Epithelial cell of prostate (primary cell): ENCODE results near the gene YTHDF1.

Source experiments
- DNase-seq: peaks from one replicate; pipeline ENCODE4 v3.0.0-alpha.2; 2011; ENCODE audit warnings: low read depth, low spot score
- H3K27ac ChIP-seq: fragments of 450-650 bp; 2 replicates; pipeline ENCODE4 v1.5.1; 2017; ENCODE audit warnings: mild to moderate bottlenecking

Gene YTHDF1

DNA sequence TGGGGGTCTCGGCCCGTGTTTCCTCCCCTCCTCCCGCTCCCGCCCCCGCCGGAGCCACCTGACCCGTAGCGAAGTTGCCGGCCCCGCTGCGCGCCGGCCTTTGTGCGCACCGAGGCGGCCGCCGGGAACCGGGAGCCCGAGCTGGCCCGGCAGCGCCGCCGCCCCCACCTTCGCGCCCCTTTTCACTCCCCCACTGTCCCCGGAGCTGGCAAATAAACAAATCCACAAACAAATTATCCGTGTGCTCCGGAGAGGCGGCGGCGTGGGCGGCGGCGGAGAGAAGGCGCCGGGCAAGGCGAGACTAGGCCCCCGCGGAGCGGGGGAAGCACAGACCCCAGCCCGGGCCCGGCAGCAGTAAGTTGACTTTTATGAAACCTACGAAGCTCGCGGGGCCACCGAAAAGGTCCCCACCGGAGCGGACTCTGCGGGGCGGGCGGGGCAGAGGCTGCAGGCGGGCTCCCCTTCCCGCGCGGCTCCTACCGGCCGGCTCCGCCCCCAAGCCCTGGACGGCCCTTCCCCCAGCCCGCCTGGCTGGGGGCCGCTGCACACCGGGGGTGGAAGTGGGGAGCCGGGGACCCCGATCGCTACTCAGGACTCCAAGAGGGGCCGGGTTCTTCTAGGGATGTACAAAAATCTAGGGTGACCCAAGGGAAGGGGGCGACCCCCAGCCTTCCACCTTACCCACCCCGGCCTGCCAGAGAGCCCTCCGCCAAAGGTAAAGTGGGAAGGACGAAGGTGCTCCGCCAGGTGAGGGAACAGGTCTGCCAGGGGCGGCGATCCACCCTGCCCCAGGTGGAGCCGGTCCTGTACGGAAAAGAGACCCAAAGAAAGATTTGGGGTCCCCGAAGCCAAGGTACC lies 40.7 kb downstream of the YTHDF1 start:
- H3K27ac ChIP-seq, result no peak overlapping the region
- no peak for DNase-seq

DNA sequence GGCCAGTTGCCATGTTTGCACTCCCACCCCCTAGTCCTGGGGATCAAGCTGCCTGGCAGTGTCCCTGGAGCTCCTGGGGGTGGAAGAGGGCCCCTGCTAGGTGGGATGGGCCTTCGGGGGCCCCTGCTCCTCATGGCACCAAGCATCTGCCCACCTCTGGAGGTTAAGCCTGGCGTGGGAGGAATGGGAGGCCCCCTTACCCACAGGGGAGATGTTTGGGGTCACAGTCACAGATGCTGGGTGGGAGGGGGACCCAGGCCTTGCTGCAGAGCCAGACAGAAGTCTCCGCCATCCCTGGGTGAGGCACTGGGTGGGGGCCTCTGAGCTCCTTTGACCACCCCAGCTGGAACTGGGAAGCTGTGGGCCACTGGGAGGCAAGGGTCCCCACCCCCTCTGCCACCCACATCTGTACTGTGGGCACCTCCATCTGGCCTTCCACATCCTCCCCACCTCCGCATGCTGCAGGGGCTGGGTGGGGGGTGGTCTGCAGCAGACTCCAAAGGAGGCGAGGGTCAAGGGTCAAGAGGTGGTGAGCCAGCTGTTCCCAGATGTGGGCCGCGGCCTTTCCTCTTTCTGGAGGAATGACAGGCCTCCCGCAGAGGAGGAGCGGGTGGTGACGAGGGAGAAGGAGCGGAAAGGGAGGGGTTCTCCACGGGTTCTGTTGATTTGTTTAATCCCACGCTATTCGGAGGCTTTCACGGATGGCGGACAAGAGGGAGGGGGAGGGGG lies 41.5 kb downstream of the YTHDF1 start:
- H3K27ac ChIP-seq, result no peak overlapping the region
- no peak for DNase-seq

DNA sequence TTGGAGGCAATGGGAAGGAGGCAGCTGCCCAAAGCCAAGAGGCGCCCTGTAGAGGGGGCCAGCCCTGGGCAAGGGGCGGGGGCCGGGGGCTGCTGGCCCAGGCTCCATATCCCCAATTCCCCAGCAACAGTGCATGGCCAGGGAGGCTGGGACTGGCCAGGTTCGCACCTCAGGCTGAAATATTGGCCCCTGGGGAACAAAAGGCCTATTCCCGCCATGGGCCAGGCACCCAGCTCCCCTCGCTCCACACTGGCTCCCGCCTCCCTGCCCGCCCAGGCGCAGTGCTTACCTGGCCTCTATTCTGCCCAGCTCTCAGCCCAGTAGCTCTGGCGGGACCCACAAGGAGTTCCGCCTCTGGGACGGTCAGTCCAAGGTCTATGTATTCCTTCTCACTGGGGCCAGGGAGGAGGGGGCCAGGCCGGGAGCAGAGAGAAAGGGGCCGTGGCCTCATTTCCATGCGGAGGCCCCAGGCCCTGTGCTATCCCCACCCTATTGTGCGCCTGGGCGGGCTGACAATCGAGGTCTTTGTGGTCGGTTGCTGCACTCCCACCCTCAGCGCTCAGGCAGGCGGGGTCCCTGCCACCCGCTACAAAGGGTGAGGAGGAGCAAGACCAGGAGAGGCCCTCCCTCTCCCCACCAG lies 42.3 kb downstream of the YTHDF1 start:
- no peak for DNase-seq
- no peak overlapping the region for H3K27ac ChIP-seq

DNA sequence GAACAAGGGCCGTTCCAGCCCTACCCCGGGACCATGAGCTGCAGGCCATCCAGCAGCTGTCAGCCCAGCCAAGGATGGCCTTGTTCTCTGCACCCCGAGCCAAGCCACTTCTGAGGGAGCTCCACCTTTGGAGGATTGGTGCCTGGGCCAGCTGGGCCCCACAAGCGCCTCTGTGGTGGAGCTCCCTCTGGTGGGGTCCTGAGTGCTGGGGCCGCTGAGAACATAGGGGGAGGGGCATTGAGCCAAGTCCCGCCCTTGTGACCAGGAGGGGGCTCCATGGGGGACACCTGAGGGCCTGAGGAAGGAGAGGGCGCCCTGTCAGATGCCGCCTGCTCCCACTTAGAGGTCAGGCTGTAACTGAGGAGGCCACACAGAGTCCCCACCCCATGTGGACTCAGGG lies 43.2 kb downstream of the YTHDF1 start:
- DNase-seq, result no peak
- H3K27ac ChIP-seq, result no peak overlapping the region

DNA sequence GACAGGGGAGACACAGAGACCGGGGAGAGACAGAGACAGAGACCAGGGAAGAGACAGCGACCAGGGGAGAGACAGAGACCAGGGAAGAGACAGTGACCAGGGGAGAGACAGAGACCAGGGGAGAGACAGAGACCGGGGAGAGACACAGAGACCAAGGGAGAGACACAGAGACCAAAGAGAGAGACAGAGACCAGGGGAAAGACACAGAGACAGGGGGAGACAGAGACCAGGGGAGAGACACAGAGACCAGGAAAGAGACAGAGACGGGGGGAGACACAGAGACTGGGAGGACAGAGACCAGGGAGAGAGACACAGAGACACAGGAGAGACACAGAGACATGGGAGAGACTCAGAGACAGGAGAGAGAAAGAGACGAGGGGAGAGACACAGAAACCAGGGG lies 43.9 kb downstream of the YTHDF1 start:
- H3K27ac ChIP-seq, result no peak overlapping the region
- no peak for DNase-seq

DNA sequence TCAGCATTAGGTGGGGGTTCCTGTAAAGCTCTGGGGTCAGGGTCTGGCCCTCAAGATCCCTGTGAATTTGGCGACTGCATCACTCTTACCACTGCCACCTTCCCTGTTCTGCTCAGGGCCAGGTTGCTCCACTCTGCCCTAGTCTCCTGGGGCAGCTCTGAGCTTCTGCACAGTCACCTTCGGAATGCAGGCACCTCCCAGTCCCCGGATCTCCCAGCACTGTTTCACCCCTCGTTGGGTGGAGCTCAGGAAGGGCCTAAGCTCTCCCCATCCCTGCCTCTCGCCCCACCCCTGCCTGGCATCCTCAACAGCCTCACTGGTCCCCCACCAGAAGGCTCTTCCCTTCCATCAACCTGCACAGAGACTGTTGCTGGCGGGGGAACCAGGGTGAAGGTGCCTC lies 46.2 kb downstream of the YTHDF1 start:
- DNase-seq, result no peak
- H3K27ac ChIP-seq, result no peak overlapping the region

DNA sequence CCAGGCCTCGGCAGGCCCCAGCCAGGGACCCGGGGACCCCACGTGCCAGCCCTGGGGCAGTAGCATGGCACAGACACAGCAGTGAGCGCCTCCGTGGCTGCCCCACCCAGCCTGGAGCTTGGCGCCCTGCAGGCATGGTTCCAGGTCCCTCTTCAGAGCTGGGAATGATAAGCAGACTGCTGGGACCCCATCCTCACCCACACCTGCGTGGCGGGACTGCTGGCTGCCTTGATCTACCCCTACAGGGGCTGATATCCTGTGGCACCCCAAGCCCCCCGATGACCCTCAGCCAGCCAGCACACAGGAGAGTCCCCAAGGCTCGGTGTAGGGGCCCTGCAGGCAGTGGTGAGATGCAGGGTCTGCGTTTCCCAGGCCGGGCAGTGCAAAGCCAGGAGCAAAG lies 47.1 kb downstream of the YTHDF1 start:
- no peak for DNase-seq
- no peak overlapping the region for H3K27ac ChIP-seq

DNA sequence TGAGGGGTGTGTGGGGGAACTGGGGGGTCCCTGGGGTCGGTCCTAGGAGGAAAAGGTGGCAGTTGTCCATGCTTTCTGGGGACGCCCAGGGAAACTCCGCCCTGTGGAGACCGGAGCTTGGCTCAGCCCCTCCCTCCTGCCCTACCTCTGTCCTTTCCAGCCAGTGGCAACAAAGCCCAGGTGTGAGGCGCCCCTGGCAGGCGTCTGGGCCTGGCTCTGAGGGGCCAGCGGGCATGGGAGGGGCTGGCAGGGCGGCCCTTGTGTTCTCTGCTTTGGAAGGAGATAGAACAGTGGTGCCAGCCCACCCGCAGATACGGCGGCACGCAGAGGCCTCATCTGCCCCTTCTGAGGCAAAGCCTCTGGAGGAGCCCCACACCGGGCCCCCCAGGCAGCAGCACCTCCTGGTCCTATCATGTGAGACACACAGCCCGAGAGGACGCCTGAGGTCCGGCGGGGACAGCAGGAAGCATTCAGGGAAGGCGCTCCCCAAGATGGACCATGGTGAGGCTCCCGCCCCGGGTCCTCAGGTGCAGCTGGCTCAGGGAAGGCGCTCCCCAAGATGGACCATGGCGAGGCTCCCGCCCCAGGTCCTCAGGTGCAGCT lies 47.9 kb downstream of the YTHDF1 start:
- no peak overlapping the region for H3K27ac ChIP-seq
- DNase-seq, result no peak

DNA sequence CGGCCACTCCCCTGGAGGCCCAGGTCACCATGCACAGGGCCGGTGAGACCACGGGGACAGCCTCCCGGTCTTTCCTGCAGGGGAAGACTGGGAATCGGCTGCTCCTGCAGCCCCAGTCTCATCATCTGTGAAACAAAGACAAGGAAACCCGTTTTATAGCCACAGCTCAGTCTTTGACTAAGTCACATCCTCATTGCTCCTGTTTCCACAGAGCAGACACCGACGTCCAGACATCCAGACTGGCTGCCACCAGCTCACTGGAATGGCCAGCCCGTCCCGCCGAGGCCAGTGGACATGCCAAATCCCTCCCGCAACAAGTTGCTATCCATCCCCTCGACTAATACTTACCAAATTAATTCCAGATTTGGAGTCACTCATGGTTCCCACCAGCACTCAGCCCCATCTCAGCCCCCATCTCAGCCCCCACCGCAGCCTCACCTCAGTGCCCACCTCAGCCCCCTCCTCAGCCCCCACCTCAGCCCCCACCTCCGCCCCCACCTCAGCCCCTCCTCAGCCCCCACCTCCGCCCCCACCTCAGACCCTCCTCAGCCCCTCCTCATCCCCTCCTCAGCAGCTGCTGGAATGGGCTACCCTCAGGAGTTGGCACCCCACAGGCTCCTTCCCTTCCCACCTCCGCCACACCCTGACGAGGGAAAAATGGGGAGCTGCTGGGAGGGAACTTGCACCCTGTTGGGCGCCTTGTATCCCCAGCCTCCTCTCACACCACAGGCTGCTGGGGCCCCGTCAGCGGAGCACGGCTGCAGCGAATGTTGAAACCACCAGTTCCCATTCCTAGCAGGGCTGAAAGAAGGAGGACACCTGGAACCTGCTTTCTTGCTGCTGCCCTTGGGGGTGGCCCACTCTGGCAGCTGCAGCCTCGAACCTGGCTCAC lies 48.7 kb downstream of the YTHDF1 start:
- DNase-seq, result no peak
- H3K27ac ChIP-seq, result no peak overlapping the region

DNA sequence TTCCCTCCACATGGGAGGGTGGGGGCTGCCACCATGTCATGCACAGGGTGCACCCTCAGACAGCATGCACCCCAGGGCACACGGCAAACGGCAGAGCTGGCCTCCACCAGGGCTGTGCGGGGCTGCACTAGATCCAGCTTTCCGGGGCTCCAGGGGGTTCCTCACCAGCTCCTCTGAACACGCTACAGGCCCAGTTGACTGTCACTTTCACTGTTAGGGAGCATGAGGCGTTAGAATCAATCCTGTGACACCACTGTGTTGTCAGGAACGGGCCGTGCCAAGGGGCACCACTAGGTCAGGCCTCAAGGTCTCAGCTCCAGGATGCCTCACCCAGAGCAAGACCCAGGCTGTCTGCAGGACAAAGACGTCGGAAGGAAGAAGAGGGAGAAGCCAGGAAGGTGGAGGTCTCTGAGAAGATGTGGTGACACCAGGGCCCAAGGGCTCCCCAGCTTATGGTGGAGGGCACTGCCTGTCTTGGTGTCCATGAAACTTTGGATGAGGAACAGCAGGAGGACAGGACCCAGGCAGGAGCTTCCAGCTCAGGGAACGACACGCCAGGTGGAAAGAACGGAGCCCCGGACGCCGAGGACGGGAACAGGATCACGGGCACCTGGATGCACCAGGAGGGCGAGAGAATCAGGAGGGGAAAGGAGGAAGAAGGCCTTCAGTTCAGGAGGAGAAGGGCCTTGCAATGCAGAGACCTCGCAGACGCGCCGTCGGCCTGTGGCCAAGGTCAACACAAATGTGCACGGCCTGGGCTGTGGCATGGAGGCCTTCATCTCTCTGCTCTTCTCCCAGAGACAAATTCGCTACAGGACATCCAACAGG lies 49.5 kb downstream of the YTHDF1 start:
- H3K27ac ChIP-seq, result no peak overlapping the region
- no peak for DNase-seq

DNA sequence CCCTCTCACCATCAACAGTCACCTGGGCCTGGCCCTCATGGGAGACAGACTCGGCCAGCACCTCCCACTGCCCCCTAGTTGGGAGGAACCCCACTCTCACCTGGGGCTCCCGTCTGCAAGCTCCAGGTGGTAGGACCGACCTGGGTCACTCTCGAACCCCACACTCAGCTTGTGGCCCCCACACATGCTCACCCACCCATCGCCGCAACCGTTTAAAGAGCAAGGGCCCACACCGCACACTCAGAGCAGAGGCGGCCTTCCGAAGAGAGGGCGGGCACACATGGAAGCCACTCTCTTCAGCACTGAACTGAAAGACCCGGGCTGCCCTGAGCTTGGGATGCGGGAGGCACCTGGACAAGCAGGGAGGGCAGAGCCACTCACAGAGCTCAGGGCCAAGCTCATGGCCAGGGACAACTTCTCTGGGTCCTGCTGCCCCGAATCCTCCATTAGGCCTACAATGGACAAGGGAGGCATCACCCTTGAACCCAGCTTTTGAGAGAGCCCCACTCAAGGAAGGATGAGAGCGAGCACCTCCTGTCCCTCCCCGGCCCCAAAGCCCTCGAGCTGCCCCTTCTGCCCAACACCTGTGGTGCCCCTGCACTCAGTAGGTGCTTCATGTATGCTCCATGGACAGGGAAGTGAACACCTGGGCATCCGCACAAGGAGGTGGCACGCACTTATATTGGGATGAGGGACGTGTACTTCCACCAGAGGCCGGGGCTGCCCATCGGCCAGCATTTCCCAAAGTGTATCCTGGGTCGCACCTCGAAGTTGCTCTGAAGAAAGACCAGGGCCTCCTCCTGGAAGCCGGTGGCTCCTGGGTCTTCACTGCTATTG lies 50.4 kb downstream of the YTHDF1 start:
- H3K27ac ChIP-seq, result no peak overlapping the region
- DNase-seq, result no peak

DNA sequence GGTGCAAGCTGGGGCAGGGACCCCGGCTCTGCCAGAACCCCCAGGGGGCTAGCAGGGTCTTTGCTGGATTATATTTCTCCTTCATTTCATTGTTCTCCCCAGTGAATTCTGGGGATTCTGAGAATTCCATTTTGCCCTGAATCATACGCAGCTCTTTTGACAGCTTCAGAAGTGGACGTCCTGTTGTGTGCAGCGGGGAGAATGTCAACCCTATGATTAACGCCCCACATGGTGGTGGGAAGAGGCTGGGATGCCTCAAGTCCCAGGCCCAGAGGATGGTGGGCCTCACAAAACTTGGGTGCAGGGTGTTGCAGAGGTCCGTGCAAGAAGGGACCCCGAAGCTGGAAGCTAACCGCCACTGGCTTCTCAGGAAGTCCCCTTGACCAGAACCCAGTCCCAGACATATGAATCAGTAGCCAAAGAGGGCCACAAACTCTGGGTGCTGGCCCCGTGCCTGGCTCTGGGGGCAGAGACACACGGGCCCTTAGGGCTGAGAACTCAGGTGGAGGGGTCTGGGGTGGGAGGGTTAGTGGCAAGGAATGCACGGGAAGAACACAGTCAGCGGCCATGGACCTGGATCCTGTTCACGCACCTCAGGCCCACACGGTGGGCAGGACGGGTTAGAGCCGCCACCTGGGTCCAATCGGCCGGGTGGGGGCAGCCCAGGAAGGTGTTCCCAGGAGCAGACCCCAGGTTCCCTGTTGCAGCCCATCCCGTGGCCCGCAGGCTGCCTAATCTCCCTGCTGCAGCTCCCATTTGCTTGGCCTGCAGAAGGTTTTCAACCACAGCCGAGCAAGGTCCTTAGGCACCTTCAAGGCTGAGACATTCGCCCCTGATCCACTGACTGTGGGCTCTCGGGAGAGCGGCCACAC lies 51.2 kb downstream of the YTHDF1 start:
- no peak for DNase-seq
- H3K27ac ChIP-seq, result no peak overlapping the region

DNA sequence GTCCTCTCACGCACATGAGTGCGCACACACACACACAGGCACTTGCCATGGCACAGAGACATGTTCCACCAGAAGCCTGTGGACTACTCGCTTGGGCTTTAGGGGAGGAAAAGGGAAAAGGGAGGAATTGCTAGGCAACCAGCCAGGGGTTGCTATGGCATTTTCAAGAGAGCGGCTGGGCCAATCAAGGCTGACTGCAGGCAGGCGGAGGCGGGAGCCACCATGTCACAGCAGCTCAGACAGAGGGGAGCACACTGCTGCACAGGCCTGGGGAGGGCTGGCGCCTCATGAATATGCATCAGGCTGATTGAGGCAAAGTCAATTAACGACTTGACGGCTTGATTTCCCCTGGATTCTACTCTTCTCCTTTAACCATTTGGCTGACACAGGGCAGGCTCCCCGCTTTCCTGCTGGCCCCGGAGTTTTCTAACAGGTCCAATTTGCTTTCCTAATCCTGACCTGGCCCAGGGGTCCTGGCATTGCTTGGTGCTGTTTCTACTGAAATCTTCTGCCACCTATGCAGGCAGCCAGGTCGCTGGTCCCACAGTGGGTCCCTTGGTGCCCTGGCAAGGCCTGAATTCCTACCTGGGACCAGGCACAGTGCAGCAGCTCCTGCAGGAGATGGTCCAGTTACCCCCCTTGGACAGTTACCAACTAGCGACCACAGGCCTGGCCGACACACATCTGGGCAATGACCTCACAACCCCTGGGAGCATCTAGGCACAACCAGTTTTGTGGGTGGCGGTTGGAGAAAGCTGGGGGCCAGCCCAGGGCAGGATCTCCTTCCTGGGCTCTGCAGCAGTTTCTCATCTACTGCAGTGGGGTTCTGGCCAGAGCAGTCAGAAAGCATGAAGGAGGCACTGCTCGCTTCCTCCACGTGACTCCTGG lies 52.1 kb downstream of the YTHDF1 start:
- no peak overlapping the region for H3K27ac ChIP-seq
- no peak for DNase-seq

DNA sequence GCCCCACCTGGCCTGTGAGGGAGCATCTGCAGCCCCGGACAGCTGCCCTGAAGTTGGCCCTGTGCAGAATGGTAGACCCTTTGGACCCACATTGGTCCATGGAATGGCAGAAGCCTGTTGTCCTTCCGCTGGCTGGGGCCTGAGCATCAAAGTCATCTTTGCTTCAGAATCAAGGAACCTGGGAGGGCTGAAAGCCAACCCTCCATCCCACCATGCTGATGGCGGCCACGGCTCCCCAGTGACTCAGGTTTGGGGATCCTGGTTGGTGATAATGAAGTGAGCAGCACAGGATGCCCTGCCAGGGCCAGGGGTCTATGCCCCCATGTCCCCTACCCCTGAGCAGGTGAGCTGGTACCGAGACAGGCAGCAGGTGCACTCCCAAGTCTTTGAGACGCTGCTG lies 52.8 kb downstream of the YTHDF1 start:
- H3K27ac ChIP-seq, result no peak overlapping the region
- DNase-seq, result no peak

DNA sequence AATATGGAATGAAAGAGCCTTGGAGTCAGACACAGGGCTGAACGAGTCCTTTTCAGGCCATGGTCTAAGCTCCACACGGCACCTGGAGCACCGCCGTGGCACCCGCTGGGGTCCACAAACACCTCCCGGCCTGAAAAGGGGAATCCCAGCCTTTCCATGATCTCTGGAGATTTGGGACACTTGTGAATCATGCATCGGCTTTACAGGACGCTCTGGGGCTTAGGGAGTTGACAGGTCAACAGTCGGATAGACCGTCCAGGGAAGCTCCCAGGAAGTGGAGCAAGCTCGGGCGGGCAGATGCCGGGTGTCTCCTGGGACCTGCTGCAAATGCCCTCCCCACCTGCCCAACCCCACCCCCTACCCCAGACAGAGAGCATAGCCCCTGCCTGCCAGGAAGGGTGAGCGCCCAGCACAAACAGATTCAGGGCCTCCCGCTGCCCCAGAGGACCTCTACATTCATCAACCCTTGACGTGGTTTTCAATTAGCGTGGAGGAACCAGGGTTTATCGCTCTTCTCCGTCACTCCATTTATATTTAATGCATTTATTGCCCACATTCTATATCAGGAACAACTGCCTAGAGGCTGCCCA lies 53.6 kb downstream of the YTHDF1 start:
- no peak overlapping the region for H3K27ac ChIP-seq
- no peak for DNase-seq

DNA sequence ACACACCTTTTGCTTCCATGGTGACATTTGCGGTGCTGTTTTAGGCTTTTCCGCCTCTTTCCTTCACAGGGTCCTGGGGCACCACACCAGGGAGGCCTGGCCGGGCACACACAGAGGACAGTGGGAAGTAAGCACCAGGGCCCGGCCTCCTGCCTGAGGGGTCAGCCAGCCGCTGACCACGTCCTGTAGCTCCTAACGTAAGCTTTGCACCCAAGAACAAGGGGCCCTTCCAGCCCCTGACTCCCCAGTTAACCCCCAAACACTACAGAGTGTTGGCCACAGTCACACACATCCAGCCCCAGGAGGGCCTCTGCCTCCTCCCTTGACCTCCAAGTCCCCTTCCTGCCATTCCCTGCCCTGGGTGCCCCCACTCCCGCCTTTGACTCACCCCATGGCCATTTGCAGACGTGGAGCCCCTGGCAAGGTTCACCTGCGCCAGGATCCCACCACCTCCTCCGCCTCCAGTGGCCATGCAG lies 54.7 kb downstream of the YTHDF1 start:
- no peak overlapping the region for H3K27ac ChIP-seq
- no peak for DNase-seq
